Measurements from ENCODE around the gene ARSK. TPM values are rescaled to one million over a fixed set of nuclear protein-coding genes. Genes with fewer than 3 reads are reported as not detected.
A peak's percentile ranks its signal among the peaks of the same experiment; 100 is the strongest.

ARSK gene
- total and polyA plus RNA-seq, 2 experiments from 2014 or later: 23.2 to 40.8 TPM

GRCh38 chr5:95621839-95622629 is 67.1 kb downstream of the ARSK start:
- Histone ChIP-seq H3K4me1 (ENCODE audit: insufficient read depth) (peaks cover 7% of the 10 kb centered on the region; the same call in 1 of the 2 replicates), H3K36me3 (ENCODE audit: insufficient read depth) (no peaks in the 10 kb centered on the region), H3K9me2 (ENCODE audit: insufficient read depth) (peaks cover 7% of the 10 kb centered on the region; the same call in 1 of the 2 replicates), H3K79me2 (replicated peaks; ENCODE audit: insufficient read depth) (no peaks in the 10 kb centered on the region), H4K20me1 (replicated peaks; ENCODE audit: insufficient read depth) (no peaks in the 10 kb centered on the region), H3K27me3 (ENCODE audit: insufficient read depth) (peaks cover 65% of the 10 kb centered on the region), H3F3A (replicated peaks; ENCODE audit: low read depth) (no peaks in the 10 kb centered on the region), H2AFZ (no peak overlapping the region), H3K4me2 (no peak overlapping the region), H3K4me3 (no peak overlapping the region), H3K27ac (ENCODE audit: low read depth) (no peak overlapping the region)
- DNase-seq (ENCODE audit: low spot score) (no peak), ATAC-seq (no peak)
- Mint-ChIP-seq H3K27ac (no peak overlapping the region), H3K36me3 (ENCODE audit: low read depth) (peaks cover 3% of the 10 kb centered on the region; the same call in 1 of the 3 replicates), H3K9me3 (peaks cover 5% of the 10 kb centered on the region; the same call in 2 of the 3 replicates), H3K4me1 (peaks cover 13% of the 10 kb centered on the region), H3K4me3 (peak overlapping the region; percentile 68), H3K27me3 (ENCODE audit: insufficient read depth, low read depth, poor library complexity) (peaks cover 43% of the 10 kb centered on the region)
- TF ChIP-seq POLR2AphosphoS5 (IDR thresholded peaks at IDR 0.05; ENCODE audit: low read depth) (no peak), NANOG (IDR thresholded peaks at IDR 0.05; ENCODE audit: borderline replicate concordance) (no peak), STAT1 (IDR thresholded peaks at IDR 0.05; ENCODE audit: unreplicated experiment) (no peak)

GRCh38 chr5:95623706-95624105 is 68.8 kb downstream of the ARSK start:
- H3K27ac ChIP-seq (ENCODE audit: low read depth): no peak overlapping the region
- Mint-ChIP-seq H3K27ac (no peak overlapping the region), H3K36me3 (ENCODE audit: low read depth) (peaks cover 13% of the 10 kb centered on the region), H3K4me1 (peaks cover 13% of the 10 kb centered on the region), H3K27me3 (ENCODE audit: insufficient read depth, low read depth, poor library complexity) (peaks cover 33% of the 10 kb centered on the region), H3K9me3 (peaks cover 19% of the 10 kb centered on the region), H3K4me3 (no peak overlapping the region)
- DNase-seq (ENCODE audit: low spot score): no peak
- no peak overlapping the region for H2AFZ ChIP-seq
- H3K79me2 ChIP-seq (replicated peaks; ENCODE audit: insufficient read depth): no peaks in the 10 kb centered on the region
- H3K27me3 ChIP-seq (ENCODE audit: insufficient read depth): peaks cover 50% of the 10 kb centered on the region
- no peak overlapping the region for H3K4me2 ChIP-seq
- peaks cover 8% of the 10 kb centered on the region for H3K36me3 ChIP-seq (ENCODE audit: insufficient read depth)
- H3K4me1 ChIP-seq (ENCODE audit: insufficient read depth): peaks cover 7% of the 10 kb centered on the region; the same call in 1 of the 2 replicates
- no peaks in the 10 kb centered on the region for H3F3A ChIP-seq (replicated peaks; ENCODE audit: low read depth)
- no peaks in the 10 kb centered on the region for H4K20me1 ChIP-seq (replicated peaks; ENCODE audit: insufficient read depth)
- peaks cover 7% of the 10 kb centered on the region; the same call in 1 of the 2 replicates for H3K9me2 ChIP-seq (ENCODE audit: insufficient read depth)
- no peak overlapping the region for H3K4me3 ChIP-seq
- ATAC-seq: no peak
- TF ChIP-seq ZNF331 (CRISPR knock-in tag; IDR thresholded peaks at IDR 0.05; ENCODE audit: low read depth) (no peak), CREB1 (CRISPR knock-in tag; IDR thresholded peaks at IDR 0.05; ENCODE audit: low read depth) (no peak), REST (IDR thresholded peaks at IDR 0.05; ENCODE audit: unreplicated experiment) (no peak), ZNF114 (CRISPR knock-in tag; IDR thresholded peaks at IDR 0.05) (no peak), NANOG (IDR thresholded peaks at IDR 0.05; ENCODE audit: borderline replicate concordance) (no peak), EZH2phosphoT487 (IDR thresholded peaks at IDR 0.05; ENCODE audit: unreplicated experiment) (no peak), ETS1 (IDR thresholded peaks at IDR 0.05) (no peak), POLR2AphosphoS5 (IDR thresholded peaks at IDR 0.05; ENCODE audit: low read depth) (no peak), JUNB (IDR thresholded peaks at IDR 0.05; ENCODE audit: unreplicated experiment) (no peak), STAT1 (IDR thresholded peaks at IDR 0.05; ENCODE audit: unreplicated experiment) (no peak)

Data from GM23338 (cell line).